Testis (tissue), 2 donors: ENCODE measurements around the gene PLXDC1.
"Not testable (repeated sequence)": the region's sequence is repeated elsewhere in the genome, so short reads cannot be mapped to it uniquely, and the experiment has no call there.

ENCODE experiments used
- POLR2A ChIP-seq: fragments of 450-650 bp; IDR thresholded peaks from one replicate; pipeline ENCODE4 v1.6.1; 2017; ENCODE audit warnings: antibody characterized with exemption, mild to moderate bottlenecking, moderate library complexity
- TF ChIP-seq, protein P1 (sequence below), 3 experiments: fragments of 450-650 bp in 2 of 3; fragments of 200-600 bp in 1 of 3; sonication (generic) in 1 of 3; IDR thresholded peaks; one replicate each; pipeline ENCODE4 v1.5.1; 2016 to 2019; ENCODE audit warnings: antibody characterized with exemption in 3 of 3, mild to moderate bottlenecking in 2 of 3, moderate library complexity in 1 of 3

DNA sequence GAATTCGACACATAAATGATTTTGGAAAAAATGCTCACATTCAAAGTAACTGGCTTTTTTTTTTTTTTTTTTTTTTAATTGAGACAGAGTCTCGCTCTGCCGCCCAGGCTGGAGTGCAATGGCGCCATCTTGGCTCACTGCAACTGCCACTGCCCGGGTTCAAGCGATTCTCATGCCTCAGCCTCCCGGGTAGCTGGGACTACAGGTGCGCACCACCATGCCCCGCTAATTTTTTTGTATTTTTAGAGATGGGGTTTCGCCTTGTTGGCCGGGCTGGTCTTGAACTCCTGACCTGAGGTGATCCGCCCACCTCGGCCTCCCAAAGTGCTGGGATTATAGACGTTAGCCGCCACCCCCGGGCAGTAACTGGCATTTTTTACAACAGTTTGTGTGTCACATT is 115.9 kb downstream of the PLXDC1 start:
- TF ChIP-seq, protein P1, sequence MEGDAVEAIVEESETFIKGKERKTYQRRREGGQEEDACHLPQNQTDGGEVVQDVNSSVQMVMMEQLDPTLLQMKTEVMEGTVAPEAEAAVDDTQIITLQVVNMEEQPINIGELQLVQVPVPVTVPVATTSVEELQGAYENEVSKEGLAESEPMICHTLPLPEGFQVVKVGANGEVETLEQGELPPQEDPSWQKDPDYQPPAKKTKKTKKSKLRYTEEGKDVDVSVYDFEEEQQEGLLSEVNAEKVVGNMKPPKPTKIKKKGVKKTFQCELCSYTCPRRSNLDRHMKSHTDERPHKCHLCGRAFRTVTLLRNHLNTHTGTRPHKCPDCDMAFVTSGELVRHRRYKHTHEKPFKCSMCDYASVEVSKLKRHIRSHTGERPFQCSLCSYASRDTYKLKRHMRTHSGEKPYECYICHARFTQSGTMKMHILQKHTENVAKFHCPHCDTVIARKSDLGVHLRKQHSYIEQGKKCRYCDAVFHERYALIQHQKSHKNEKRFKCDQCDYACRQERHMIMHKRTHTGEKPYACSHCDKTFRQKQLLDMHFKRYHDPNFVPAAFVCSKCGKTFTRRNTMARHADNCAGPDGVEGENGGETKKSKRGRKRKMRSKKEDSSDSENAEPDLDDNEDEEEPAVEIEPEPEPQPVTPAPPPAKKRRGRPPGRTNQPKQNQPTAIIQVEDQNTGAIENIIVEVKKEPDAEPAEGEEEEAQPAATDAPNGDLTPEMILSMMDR (IDR thresholded peaks at IDR 0.05): not testable (repeated sequence)
- not testable (repeated sequence) for TF ChIP-seq POLR2A
